Parathyroid adenoma (tissue), 2 donors: ENCODE measurements around the gene CNTNAP2.
"Not testable (repeated sequence)": the region's sequence is repeated elsewhere in the genome, so short reads cannot be mapped to it uniquely, and the experiment has no call there.

Source experiments
- H2AFZ ChIP-seq: fragments of 300-600 bp; sonication (generic); one replicate; pipeline ENCODE4 v1.7.0; 2017; ENCODE audit warnings: antibody characterized with exemption, mild to moderate bottlenecking
- H3K27ac ChIP-seq: fragments of 300-600 bp; sonication (generic); one replicate; pipeline ENCODE4 v1.7.0; 2017
- H3K27me3 ChIP-seq: fragments of 300-600 bp; sonication (generic); one replicate; pipeline ENCODE4 v1.7.0; 2017; ENCODE audit warnings: low read length; ENCODE audit not compliant: control insufficient read depth, insufficient read depth
- H3K36me3 ChIP-seq: fragments of 300-600 bp; sonication (generic); one replicate; pipeline ENCODE4 v1.7.0; 2017; ENCODE audit warnings: low read length; ENCODE audit not compliant: control insufficient read depth, insufficient read depth
- H3K4me1 ChIP-seq: fragments of 300-600 bp; sonication (generic); one replicate; pipeline ENCODE4 v1.7.0; 2017; ENCODE audit warnings: control low read depth
- H3K4me2 ChIP-seq: fragments of 300-600 bp; sonication (generic); one replicate; pipeline ENCODE4 v1.7.0; 2017; ENCODE audit warnings: low read length
- H3K4me3 ChIP-seq: fragments of 300-600 bp; sonication (generic); one replicate; pipeline ENCODE4 v1.7.0; 2017; ENCODE audit warnings: low read depth, low read length
- H3K79me2 ChIP-seq: fragments of 300-600 bp; sonication (generic); one replicate; pipeline ENCODE4 v1.7.0; 2017; ENCODE audit warnings: control low read depth
- H3K9ac ChIP-seq: fragments of 300-600 bp; sonication (generic); one replicate; pipeline ENCODE4 v1.7.0; 2017; ENCODE audit warnings: mild to moderate bottlenecking
- H3K9me3 ChIP-seq: fragments of 300-600 bp; sonication (generic); one replicate; pipeline ENCODE4 v1.7.0; 2017; ENCODE audit warnings: low read length; ENCODE audit not compliant: control insufficient read depth
- TF ChIP-seq, protein P1 (sequence below): fragments of 300-600 bp; sonication (generic); IDR thresholded peaks from one replicate; pipeline ENCODE4 v1.7.0; 2017; ENCODE audit warnings: antibody characterized with exemption, mild to moderate bottlenecking
- donor health status: primary hyperparathyroidism.

The CNTNAP2 gene

DNA sequence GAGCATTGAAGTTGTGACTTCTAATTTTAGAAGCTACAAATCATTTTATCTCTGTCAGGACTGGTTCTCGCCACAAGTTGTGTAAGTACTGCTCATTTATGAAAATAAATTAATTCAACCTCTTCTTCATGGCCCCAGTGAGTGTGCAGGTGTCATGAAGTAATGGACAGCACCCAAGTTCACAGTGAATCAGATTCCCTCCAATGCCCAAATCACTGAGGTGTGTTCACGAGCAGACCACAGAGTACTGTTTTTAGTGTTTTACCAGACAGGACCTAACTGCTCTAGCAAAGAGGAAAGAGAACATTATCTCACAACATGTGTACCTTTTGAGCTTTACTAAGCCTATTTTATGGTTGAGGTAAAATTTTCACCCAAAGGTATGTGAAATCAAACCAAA is 980.0 kb downstream of the CNTNAP2 start:
- no peak overlapping the region for H3K4me3 ChIP-seq
- no peaks in the 10 kb centered on the region for H3K4me1 ChIP-seq
- H3K4me2 ChIP-seq: no peak overlapping the region
- no peak overlapping the region for H2AFZ ChIP-seq
- H3K27me3 ChIP-seq: no peaks in the 10 kb centered on the region
- no peak overlapping the region for H3K27ac ChIP-seq
- TF ChIP-seq, protein P1, sequence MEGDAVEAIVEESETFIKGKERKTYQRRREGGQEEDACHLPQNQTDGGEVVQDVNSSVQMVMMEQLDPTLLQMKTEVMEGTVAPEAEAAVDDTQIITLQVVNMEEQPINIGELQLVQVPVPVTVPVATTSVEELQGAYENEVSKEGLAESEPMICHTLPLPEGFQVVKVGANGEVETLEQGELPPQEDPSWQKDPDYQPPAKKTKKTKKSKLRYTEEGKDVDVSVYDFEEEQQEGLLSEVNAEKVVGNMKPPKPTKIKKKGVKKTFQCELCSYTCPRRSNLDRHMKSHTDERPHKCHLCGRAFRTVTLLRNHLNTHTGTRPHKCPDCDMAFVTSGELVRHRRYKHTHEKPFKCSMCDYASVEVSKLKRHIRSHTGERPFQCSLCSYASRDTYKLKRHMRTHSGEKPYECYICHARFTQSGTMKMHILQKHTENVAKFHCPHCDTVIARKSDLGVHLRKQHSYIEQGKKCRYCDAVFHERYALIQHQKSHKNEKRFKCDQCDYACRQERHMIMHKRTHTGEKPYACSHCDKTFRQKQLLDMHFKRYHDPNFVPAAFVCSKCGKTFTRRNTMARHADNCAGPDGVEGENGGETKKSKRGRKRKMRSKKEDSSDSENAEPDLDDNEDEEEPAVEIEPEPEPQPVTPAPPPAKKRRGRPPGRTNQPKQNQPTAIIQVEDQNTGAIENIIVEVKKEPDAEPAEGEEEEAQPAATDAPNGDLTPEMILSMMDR: no peak
- no peaks in the 10 kb centered on the region for H3K79me2 ChIP-seq
- H3K36me3 ChIP-seq: no peaks in the 10 kb centered on the region
- no peak overlapping the region for H3K9ac ChIP-seq
- H3K9me3 ChIP-seq: no peaks in the 10 kb centered on the region

DNA sequence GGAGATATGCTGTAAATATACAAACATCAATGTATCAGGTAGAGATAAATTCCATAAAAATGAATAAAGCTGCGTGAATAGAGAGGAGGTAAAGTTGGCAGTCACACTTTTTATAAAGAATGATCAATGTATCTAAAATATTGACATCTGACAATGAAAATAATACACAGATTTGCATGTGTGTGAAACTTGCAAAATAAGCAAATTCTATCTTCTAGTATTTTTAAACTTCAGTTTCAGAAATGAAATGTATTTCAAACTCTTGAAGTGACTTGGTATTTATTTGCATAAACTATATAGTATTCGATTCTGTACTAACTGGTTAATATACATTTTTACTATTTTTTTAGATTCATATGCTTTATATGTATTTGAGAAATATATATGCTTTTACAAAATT is 986.6 kb downstream of the CNTNAP2 start:
- no peaks in the 10 kb centered on the region for H3K79me2 ChIP-seq
- H3K27me3 ChIP-seq: no peaks in the 10 kb centered on the region
- H3K9me3 ChIP-seq: no peaks in the 10 kb centered on the region
- no peak overlapping the region for H3K27ac ChIP-seq
- H3K9ac ChIP-seq: no peak overlapping the region
- TF ChIP-seq, protein P1: no peak
- H3K36me3 ChIP-seq: no peaks in the 10 kb centered on the region
- H3K4me1 ChIP-seq: no peaks in the 10 kb centered on the region
- H3K4me2 ChIP-seq: no peak overlapping the region
- H3K4me3 ChIP-seq: no peak overlapping the region
- no peak overlapping the region for H2AFZ ChIP-seq

DNA sequence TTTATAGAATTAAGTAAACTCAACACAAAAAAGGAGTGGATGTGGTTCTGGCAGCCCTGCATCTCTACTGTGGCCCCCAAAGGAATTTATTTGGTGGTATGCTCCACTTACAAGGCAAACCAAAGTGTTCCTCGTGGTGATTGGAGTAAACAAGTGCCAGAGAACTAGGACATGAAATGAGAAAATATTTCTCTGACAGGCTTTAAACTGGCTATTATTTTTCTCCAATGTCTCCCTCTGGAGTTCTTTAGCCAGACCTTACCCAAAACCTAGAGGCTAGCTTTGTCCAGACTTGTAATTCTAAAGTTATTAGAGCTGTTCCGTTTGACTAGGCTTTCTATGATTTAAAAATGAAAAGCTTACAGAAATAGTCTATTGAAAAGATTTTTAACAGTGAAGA is 990.1 kb downstream of the CNTNAP2 start:
- no peaks in the 10 kb centered on the region for H3K79me2 ChIP-seq
- no peak overlapping the region for H3K4me3 ChIP-seq
- H3K4me2 ChIP-seq: no peak overlapping the region
- H3K9ac ChIP-seq: no peak overlapping the region
- H3K9me3 ChIP-seq: no peaks in the 10 kb centered on the region
- H3K4me1 ChIP-seq: no peaks in the 10 kb centered on the region
- H3K27me3 ChIP-seq: no peaks in the 10 kb centered on the region
- no peaks in the 10 kb centered on the region for H3K36me3 ChIP-seq
- H2AFZ ChIP-seq: no peak overlapping the region
- TF ChIP-seq, protein P1: no peak
- H3K27ac ChIP-seq: no peak overlapping the region

DNA sequence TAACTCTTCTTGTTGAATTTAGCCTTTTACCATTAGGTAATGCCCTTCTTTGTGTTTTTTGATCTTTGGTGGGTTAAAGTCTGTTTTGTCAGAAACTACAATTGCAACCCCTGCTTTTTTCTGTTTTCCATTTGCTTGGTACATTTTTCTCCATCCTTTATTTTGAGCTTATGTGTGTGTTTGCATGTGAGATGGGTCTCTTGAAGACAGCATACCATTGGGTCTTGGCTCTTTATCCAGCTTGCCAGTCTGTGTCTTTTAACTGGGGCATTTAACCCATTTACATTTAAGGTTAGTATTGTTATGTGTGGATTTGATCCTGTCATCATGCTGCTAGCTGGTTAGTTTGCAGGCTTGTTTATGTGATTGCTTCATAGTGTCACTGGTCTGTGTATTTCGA is 997.9 kb downstream of the CNTNAP2 start:
- not testable (repeated sequence) for H3K9me3 ChIP-seq, H3K36me3 ChIP-seq, H3K27ac ChIP-seq, H3K27me3 ChIP-seq, H3K79me2 ChIP-seq, H3K9ac ChIP-seq, H3K4me2 ChIP-seq, H2AFZ ChIP-seq, H3K4me1 ChIP-seq, H3K4me3 ChIP-seq

DNA sequence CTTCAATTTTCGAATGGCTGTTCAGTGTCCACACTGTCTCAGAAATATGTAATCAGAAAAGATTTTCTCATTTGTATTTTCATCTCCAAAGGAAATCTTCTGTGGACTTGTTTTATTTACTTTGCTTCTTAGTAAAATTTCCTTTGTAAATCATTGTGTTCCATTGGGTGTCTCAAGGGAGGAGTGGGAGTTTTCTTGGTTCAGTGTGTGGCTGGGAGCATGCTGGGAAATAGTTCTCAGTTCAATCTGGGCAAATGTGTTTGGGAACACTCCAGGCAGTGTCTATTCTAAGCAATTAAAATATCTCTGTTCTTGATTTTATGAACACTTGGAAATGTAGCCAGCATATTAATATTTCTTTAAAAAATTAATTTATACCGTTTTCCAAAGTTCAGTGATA is 1019.8 kb downstream of the CNTNAP2 start:
- H2AFZ ChIP-seq: no peak overlapping the region
- no peak overlapping the region for H3K9ac ChIP-seq
- H3K4me2 ChIP-seq: no peak overlapping the region
- H3K27me3 ChIP-seq: no peaks in the 10 kb centered on the region
- no peak overlapping the region for H3K27ac ChIP-seq
- TF ChIP-seq, protein P1: no peak
- H3K9me3 ChIP-seq: no peaks in the 10 kb centered on the region
- no peaks in the 10 kb centered on the region for H3K79me2 ChIP-seq
- H3K4me1 ChIP-seq: no peaks in the 10 kb centered on the region
- no peak overlapping the region for H3K4me3 ChIP-seq
- H3K36me3 ChIP-seq: no peaks in the 10 kb centered on the region
